GM18499 (cell line): ENCODE data around the gene CDH19.

Experiments
- ATAC-seq: cut with Tn5 transposase; IDR thresholded peaks from one replicate; pipeline ENCODE4 v1.9.1; 2021; ENCODE audit warnings: moderate number of reproducible peaks; ENCODE audit not compliant: insufficient read depth, unreplicated experiment

CDH19 gene

GRCh38 chr18:66603941-66604627, at the start of gene CDH19:
Gene CDH19 (minus strand): TSS chr18:66604090. CDS start chr18:66572204, 31,886 bp downstream.
- ATAC-seq, result no peak

GRCh38 chr18:66647671-66648070, 43.8 kb upstream of the CDH19 start:
- no peak for ATAC-seq

GRCh38 chr18:66646609-66647008, 42.7 kb upstream of the CDH19 start:
- ATAC-seq, result no peak

- ATAC-seq, result no peak
These were observed 42.1 kb upstream of the CDH19 start for GRCh38 chr18:66645983-66646382.

GRCh38 chr18:66641056-66641455, 37.2 kb upstream of the CDH19 start:
- no peak for ATAC-seq

- no peak for ATAC-seq
These were observed 36.5 kb upstream of the CDH19 start for GRCh38 chr18:66640431-66640830.

GRCh38 chr18:66638856-66639629, 35.2 kb upstream of the CDH19 start:
- ATAC-seq, result no peak

- ATAC-seq, result no peak
These were observed 31.5 kb upstream of the CDH19 start for GRCh38 chr18:66635342-66635741.

GRCh38 chr18:66632756-66633155, 28.9 kb upstream of the CDH19 start:
- no peak for ATAC-seq

- ATAC-seq, result no peak
These were observed 26.9 kb upstream of the CDH19 start for GRCh38 chr18:66630831-66631230.

- ATAC-seq, result no peak
These were observed 19.9 kb upstream of the CDH19 start for GRCh38 chr18:66623821-66624220.

- ATAC-seq, result no peak
These were observed 18.1 kb upstream of the CDH19 start for GRCh38 chr18:66621816-66622576.

GRCh38 chr18:66616523-66616983, 12.7 kb upstream of the CDH19 start:
- no peak for ATAC-seq

GRCh38 chr18:66615176-66615575, 11.3 kb upstream of the CDH19 start:
- no peak for ATAC-seq

- ATAC-seq, result no peak
These were observed 3.7 kb upstream of the CDH19 start for GRCh38 chr18:66607632-66608031.

- no peak for ATAC-seq
These were observed 2.2 kb downstream of the CDH19 start for GRCh38 chr18:66601649-66602048.

GRCh38 chr18:66599190-66599589, 4.7 kb downstream of the CDH19 start:
- no peak for ATAC-seq

GRCh38 chr18:66587430-66587829, 16.5 kb downstream of the CDH19 start:
- no peak for ATAC-seq

- ATAC-seq, result no peak
These were observed 21.7 kb downstream of the CDH19 start for GRCh38 chr18:66582211-66582610.

GRCh38 chr18:66575263-66575662, 28.6 kb downstream of the CDH19 start:
- ATAC-seq, result no peak

GRCh38 chr18:66571845-66572244, 32.0 kb downstream of the CDH19 start:
- no peak for ATAC-seq
